Stimulated activated CD4-positive, alpha-beta T cell treated with anti-CD3 and anti-CD28 coated beads, Interleukin-1b, Interleukin-23, amount 100 ng/mL, for 24 hours (primary cell): ENCODE measurements around the gene CACNA1B.

ENCODE experiments used
- DNase-seq, 4 experiments: peaks; one replicate each; pipeline ENCODE4 v3.0.0-alpha.2; 2020; ENCODE audit warnings: low read depth in 4 of 4, low spot score in 1 of 4

CACNA1B gene

GRCh38 chr9:138050472-138051330 lies 173.1 kb downstream of the CACNA1B start:
- DNase-seq = no peak

GRCh38 chr9:138051586-138052321 lies 174.2 kb downstream of the CACNA1B start:
- DNase-seq = no peak

GRCh38 chr9:138052322-138052615 lies 174.7 kb downstream of the CACNA1B start:
- no peak for DNase-seq

- DNase-seq = no peak
Observed at GRCh38 chr9:138052635-138053320, 175.2 kb downstream of the CACNA1B start.

GRCh38 chr9:138053321-138053868 lies 175.8 kb downstream of the CACNA1B start:
- DNase-seq = no peak

- no peak for DNase-seq
Observed at GRCh38 chr9:138053996-138054752, 176.6 kb downstream of the CACNA1B start.

GRCh38 chr9:138057726-138058125 lies 180.1 kb downstream of the CACNA1B start:
- DNase-seq = no peak

- no peak for DNase-seq
Observed at GRCh38 chr9:138058181-138058580, 180.6 kb downstream of the CACNA1B start.

GRCh38 chr9:138059196-138059595 lies 181.6 kb downstream of the CACNA1B start:
- DNase-seq = no peak

- DNase-seq = no peak
Observed at GRCh38 chr9:138060365-138060764, 182.8 kb downstream of the CACNA1B start.

- no peak for DNase-seq
Observed at GRCh38 chr9:138060881-138061280, 183.3 kb downstream of the CACNA1B start.

- no peak for DNase-seq
Observed at GRCh38 chr9:138061631-138062030, 184.0 kb downstream of the CACNA1B start.

- DNase-seq = no peak
Observed at GRCh38 chr9:138062196-138062595, 184.6 kb downstream of the CACNA1B start.

- DNase-seq = no peak
Observed at GRCh38 chr9:138063033-138063432, 185.5 kb downstream of the CACNA1B start.

GRCh38 chr9:138063785-138064184 lies 186.2 kb downstream of the CACNA1B start:
- no peak for DNase-seq

- DNase-seq = no peak
Observed at GRCh38 chr9:138064547-138064946, 187.0 kb downstream of the CACNA1B start.

- DNase-seq = no peak
Observed at GRCh38 chr9:138065287-138065686, 187.7 kb downstream of the CACNA1B start.

- no peak for DNase-seq
Observed at GRCh38 chr9:138066049-138066448, 188.5 kb downstream of the CACNA1B start.

- DNase-seq = no peak
Observed at GRCh38 chr9:138067613-138068367, 190.2 kb downstream of the CACNA1B start.

- no peak for DNase-seq
Observed at GRCh38 chr9:138068601-138069035, 191.0 kb downstream of the CACNA1B start.
